Gastroesophageal sphincter (tissue), 4 donors: Measurements from ENCODE around the gene B4GALT7. TPM values are rescaled to one million over a fixed set of nuclear protein-coding genes. Genes with fewer than 3 reads are reported as not detected.
A peak's percentile ranks its signal among the peaks of the same experiment; 100 is the strongest.

ENCODE experiments used
- ATAC-seq: fragments of 150-250 bp; one replicate; pipeline ENCODE4 v1.9.1; 2016; ENCODE audit warnings: mild to moderate bottlenecking, moderate library complexity
- H3K27ac ChIP-seq, 4 donors: fragments of 200-600 bp; sonication (generic) in 3 of 4; 1 replicate in 3 of 4; 2 replicates in 1 of 4; pipeline ENCODE4 v1.5.1; 2016 to 2019
- H3K27me3 ChIP-seq: fragments of 200-600 bp; sonication (generic); one replicate; pipeline ENCODE4 v1.5.1; 2019
- H3K36me3 ChIP-seq, 2 donors: fragments of 200-600 bp; sonication (generic); one replicate each; pipeline ENCODE4 v1.5.1; 2019; ENCODE audit warnings: control low read depth in 1 of 2
- H3K4me1 ChIP-seq, 3 donors: fragments of 200-600 bp; sonication (generic); 1 replicate in 2 of 3; 2 replicates in 1 of 3; pipeline ENCODE4 v1.5.1; 2016 to 2019; ENCODE audit warnings: control low read depth in 2 of 3
- H3K4me3 ChIP-seq, 2 donors: fragments of 200-600 bp; sonication (generic); one replicate each; pipeline ENCODE4 v1.5.1; 2019; ENCODE audit warnings: mild to moderate bottlenecking in 1 of 2, moderate library complexity in 1 of 2
- H3K9me3 ChIP-seq, 3 donors: fragments of 200-600 bp; sonication (generic); one replicate each; pipeline ENCODE4 v1.5.1; 2017 to 2019; ENCODE audit warnings: control low read depth in 2 of 3
- EP300 ChIP-seq: sonication (generic); formaldehyde crosslinking; IDR thresholded peaks from one replicate; pipeline ENCODE4 v1.6.1; 2017; ENCODE audit warnings: antibody characterized with exemption, mild to moderate bottlenecking
- POLR2A ChIP-seq, 2 donors: fragments of 450-650 bp; IDR thresholded peaks; one replicate each; pipeline ENCODE4 v1.6.1; 2017; ENCODE audit warnings: antibody characterized with exemption in 2 of 2, mild to moderate bottlenecking in 2 of 2, moderate library complexity in 1 of 2
- POLR2AphosphoS5 ChIP-seq: sonication (generic); formaldehyde crosslinking; IDR thresholded peaks from one replicate; pipeline ENCODE4 v1.6.1; 2017; ENCODE audit warnings: antibody characterized with exemption
- WGBS, 2 donors: methylation state at CpG; one replicate each; pipeline ENCODE4 v1.1.5; 2018; ENCODE audit warnings: low coverage in 1 of 2; 5-methylcytosine and 5-hydroxymethylcytosine counted together
- total RNA-seq, 4 donors: library from RNA; depleted of rRNA; stranded (reverse); fragments of >200 nt; gene quantifications; one replicate each; pipeline ENCODE4 v1.1.0, GENCODE V29; 2016
- TF ChIP-seq, protein P1 (sequence below), 4 experiments: fragments of 200-600 bp in 2 of 4; fragments of 450-650 bp in 2 of 4; sonication (generic) in 1 of 4; IDR thresholded peaks; one replicate each; pipeline ENCODE4 v1.5.1; 2017 to 2019; ENCODE audit warnings: antibody characterized with exemption in 4 of 4, mild to moderate bottlenecking in 2 of 4, moderate library complexity in 2 of 4

The B4GALT7 gene
- total RNA-seq, 4 donors from 2014 or later, result 10.2 to 19.5 (median 15.5) TPM

GRCh38 chr5:177606071-177607051 lies 6.4 kb downstream of the B4GALT7 start:
- ATAC-seq, result no peak
- Histone ChIP-seq H3K9me3 (no peaks in the 10 kb centered on the region), H3K4me3 (no peak overlapping the region), H3K27ac (no peak overlapping the region), H3K36me3 (peaks cover 0 to 22% of the 10 kb centered on the region in 2 donors), H3K4me1 (peaks cover 0 to 38% (median 8%) of the 10 kb centered on the region in 3 donors), H3K27me3 (no peaks in the 10 kb centered on the region)
- 67 to 78% methylated on average over 8 to 19 of the region's 22 CpGs for WGBS, 2 donors
- TF ChIP-seq, protein P1, sequence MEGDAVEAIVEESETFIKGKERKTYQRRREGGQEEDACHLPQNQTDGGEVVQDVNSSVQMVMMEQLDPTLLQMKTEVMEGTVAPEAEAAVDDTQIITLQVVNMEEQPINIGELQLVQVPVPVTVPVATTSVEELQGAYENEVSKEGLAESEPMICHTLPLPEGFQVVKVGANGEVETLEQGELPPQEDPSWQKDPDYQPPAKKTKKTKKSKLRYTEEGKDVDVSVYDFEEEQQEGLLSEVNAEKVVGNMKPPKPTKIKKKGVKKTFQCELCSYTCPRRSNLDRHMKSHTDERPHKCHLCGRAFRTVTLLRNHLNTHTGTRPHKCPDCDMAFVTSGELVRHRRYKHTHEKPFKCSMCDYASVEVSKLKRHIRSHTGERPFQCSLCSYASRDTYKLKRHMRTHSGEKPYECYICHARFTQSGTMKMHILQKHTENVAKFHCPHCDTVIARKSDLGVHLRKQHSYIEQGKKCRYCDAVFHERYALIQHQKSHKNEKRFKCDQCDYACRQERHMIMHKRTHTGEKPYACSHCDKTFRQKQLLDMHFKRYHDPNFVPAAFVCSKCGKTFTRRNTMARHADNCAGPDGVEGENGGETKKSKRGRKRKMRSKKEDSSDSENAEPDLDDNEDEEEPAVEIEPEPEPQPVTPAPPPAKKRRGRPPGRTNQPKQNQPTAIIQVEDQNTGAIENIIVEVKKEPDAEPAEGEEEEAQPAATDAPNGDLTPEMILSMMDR (IDR thresholded peaks at IDR 0.05), result no peak
- TF ChIP-seq POLR2AphosphoS5, result peak; percentile 1

GRCh38 chr5:177607115-177607451 lies 7.2 kb downstream of the B4GALT7 start:
- peaks cover 0 to 31% (median 8%) of the 10 kb centered on the region in 3 donors for H3K4me1 ChIP-seq
- WGBS, 2 donors, result no CpG with 5 or more reads among the region's 11 CpGs
- H3K36me3 ChIP-seq, result peaks cover 0 to 22% of the 10 kb centered on the region in 2 donors
- H3K27ac ChIP-seq, result no peak overlapping the region
- H3K4me3 ChIP-seq, result no peak overlapping the region
- no peaks in the 10 kb centered on the region for H3K27me3 ChIP-seq
- TF ChIP-seq EP300 (no peak), POLR2AphosphoS5 (no peak), POLR2A (IDR thresholded peaks at IDR 0.05) (no peak)
- TF ChIP-seq, protein P1 (IDR thresholded peaks at IDR 0.05), result no peak
- no peaks in the 10 kb centered on the region for H3K9me3 ChIP-seq
- no peak for ATAC-seq

- Histone ChIP-seq H3K27me3 (no peaks in the 10 kb centered on the region), H3K36me3 (peaks cover 0 to 26% of the 10 kb centered on the region in 2 donors), H3K4me3 (no peak overlapping the region), H3K27ac (no peak overlapping the region), H3K4me1 (peaks cover 0 to 27% (median 8%) of the 10 kb centered on the region in 3 donors), H3K9me3 (no peaks in the 10 kb centered on the region)
- no peak for TF ChIP-seq POLR2A (IDR thresholded peaks at IDR 0.05)
- TF ChIP-seq, protein P1 (IDR thresholded peaks at IDR 0.05), result peak in 3 of 4 experiments; percentile 85 to 91 (median 90)
- no peak for TF ChIP-seq EP300
- TF ChIP-seq POLR2AphosphoS5, result peak; percentile 15
- peak; percentile 81 for ATAC-seq
- WGBS, 2 donors, result 4% methylated on average over 4 of the region's 15 CpGs; no CpG with 5 or more reads in 1 of the 2 donors
Measured at GRCh38 chr5:177607452-177608192, 7.7 kb downstream of the B4GALT7 start.

- 100% methylated on average over 1 of the region's 37 CpGs; no CpG with 5 or more reads in 1 of the 2 donors for WGBS, 2 donors
- Histone ChIP-seq H3K36me3 (peaks cover 0 to 28% of the 10 kb centered on the region in 2 donors), H3K4me1 (peaks cover 0 to 27% (median 8%) of the 10 kb centered on the region in 3 donors), H3K4me3 (no peak overlapping the region), H3K27me3 (no peaks in the 10 kb centered on the region), H3K27ac (no peak overlapping the region), H3K9me3 (no peaks in the 10 kb centered on the region)
- ATAC-seq, result no peak
- TF ChIP-seq POLR2AphosphoS5 (no peak), POLR2A (IDR thresholded peaks at IDR 0.05) (no peak), EP300 (no peak)
- TF ChIP-seq, protein P1 (IDR thresholded peaks at IDR 0.05), result no peak
Measured at GRCh38 chr5:177608243-177609075, 8.5 kb downstream of the B4GALT7 start.
